Endothelial cell of umbilical vein (primary cell): ENCODE measurements around the gene NBEA. TPM values are rescaled to one million over a fixed set of nuclear protein-coding genes. Genes with fewer than 3 reads are reported as not detected.

ENCODE experiments used
- BruUV-seq: library from RNA; stranded (reverse); fragments of 400-500 nt; replicated peaks from 2 replicates; lab custom pipeline; 2021; lab: Mats Ljungman, UMichigan
- CTCF ChIA-PET: fragments of 300-600, 350-600 bp; sonication (Branson Sonifier 250); formaldehyde crosslinking; loops from one replicate; lab custom pipeline; 2021; ENCODE audit warnings: antibody characterized with exemption, inconsistent platforms; lab: Charles Lee
- POLR2A ChIA-PET: fragments of 300-600, 350-600 bp; sonication (Branson Sonifier 250); formaldehyde crosslinking; loops from one replicate; lab custom pipeline; 2021; ENCODE audit warnings: antibody characterized with exemption, inconsistent platforms; lab: Charles Lee
- DNase-seq: peaks from one replicate; pipeline ENCODE4 v3.0.0-alpha.2; 2011; ENCODE audit warnings: low read depth, low spot score
- FAIRE-seq: peaks from 2 replicates; lab custom pipeline; 2011; peaks lifted over from hg19 to GRCh38; lab: Jason Lieb, UNC
- H2AFZ ChIP-seq: 2 replicates; pipeline ENCODE4 v1.6.0; 2012; ENCODE audit warnings: low read depth, low read length, control low read depth, inconsistent platforms
- H3K27ac ChIP-seq: 2 replicates; pipeline ENCODE4 v1.5.1; 2011; ENCODE audit warnings: low read depth, mild to moderate bottlenecking, control low read depth, low read length, moderate library complexity; ENCODE audit not compliant: insufficient read depth
- H3K27me3 ChIP-seq, 2 experiments: 2 replicates each; pipeline versions ENCODE4 v1.6.0 to v1.6.1; 2011; ENCODE audit warnings: low read length in 2 of 2, mixed read lengths in 1 of 2; ENCODE audit not compliant: control insufficient read depth in 2 of 2, insufficient read depth in 2 of 2
- H3K36me3 ChIP-seq, 2 experiments: 2 replicates in 1 of 2; 3 replicates in 1 of 2; pipeline ENCODE4 v1.5.1; 2011; ENCODE audit warnings: low read length in 2 of 2, mild to moderate bottlenecking in 1 of 2, moderate library complexity in 1 of 2; ENCODE audit not compliant: control insufficient read depth in 2 of 2, insufficient read depth in 2 of 2; ENCODE audit errors: extremely low read depth in 1 of 2
- H3K4me1 ChIP-seq: 3 replicates; pipeline ENCODE4 v1.5.1; 2011; ENCODE audit warnings: mild to moderate bottlenecking, low read length; ENCODE audit not compliant: control insufficient read depth, insufficient read depth; ENCODE audit errors: extremely low read depth
- H3K4me2 ChIP-seq: 2 replicates; pipeline ENCODE4 v1.6.1; 2011; ENCODE audit warnings: low read length, control low read depth, mixed read lengths; ENCODE audit not compliant: insufficient read depth
- H3K4me3 ChIP-seq, 3 experiments: fragments of 200-600 bp in 1 of 3; sonication (generic), shearing (Covaris generic) in 1 of 3; replicated peaks in 1 of 3; 2 replicates each; pipeline ENCODE4 v1.5.1; 2011 to 2016; ENCODE audit warnings: control low read depth in 3 of 3, low read length in 3 of 3, mild to moderate bottlenecking in 2 of 3, inconsistent platforms in 1 of 3, low read depth in 1 of 3, moderate library complexity in 1 of 3; ENCODE audit not compliant: insufficient read depth in 1 of 3
- H3K79me2 ChIP-seq: 2 replicates; pipeline ENCODE4 v1.6.0; 2012; ENCODE audit warnings: low read length, inconsistent platforms; ENCODE audit not compliant: control insufficient read depth, insufficient read depth
- H3K9ac ChIP-seq: replicated peaks from 2 replicates; pipeline ENCODE3; 2011; ENCODE audit warnings: low read length, control low read depth; ENCODE audit not compliant: insufficient read depth; ENCODE audit errors: extremely low read depth
- H3K9me1 ChIP-seq: replicated peaks from 3 replicates; pipeline ENCODE4 v1.6.0; 2011; ENCODE audit warnings: mild to moderate bottlenecking, low read length; ENCODE audit not compliant: control insufficient read depth, insufficient read depth; ENCODE audit errors: extremely low read depth
- H3K9me3 ChIP-seq: replicated peaks from 2 replicates; pipeline ENCODE4 v1.5.1; 2012; ENCODE audit warnings: low read length, inconsistent platforms; ENCODE audit not compliant: control insufficient read depth, insufficient read depth
- H4K20me1 ChIP-seq: replicated peaks from 2 replicates; pipeline ENCODE3; 2011; ENCODE audit warnings: mild to moderate bottlenecking, low read length; ENCODE audit not compliant: control insufficient read depth, insufficient read depth; ENCODE audit errors: extremely low read depth
- EZH2 ChIP-seq: IDR thresholded peaks from 2 replicates; pipeline ENCODE4 v1.6.1; 2012; ENCODE audit warnings: borderline replicate concordance, low read depth, mild to moderate bottlenecking, moderate library complexity, low read length, inconsistent platforms; ENCODE audit not compliant: severe bottlenecking
- FOS ChIP-seq: IDR thresholded peaks from 2 replicates; pipeline ENCODE4 v1.6.1; 2011; ENCODE audit warnings: mild to moderate bottlenecking, low read length, moderate library complexity, borderline replicate concordance; ENCODE audit not compliant: insufficient read depth
- GATA2 ChIP-seq: IDR thresholded peaks from 2 replicates; pipeline ENCODE4 v1.7.0; 2011; ENCODE audit warnings: low read depth, mild to moderate bottlenecking, moderate library complexity, mixed read lengths, low read length; ENCODE audit not compliant: insufficient read length, insufficient read depth
- JUN ChIP-seq: IDR thresholded peaks from 2 replicates; pipeline ENCODE4 v1.6.1; 2011; ENCODE audit warnings: borderline replicate concordance, low read depth; ENCODE audit not compliant: insufficient read length, insufficient read depth
- MYC ChIP-seq: IDR thresholded peaks from one replicate; pipeline ENCODE4 v1.6.1; 2011; ENCODE audit warnings: mild to moderate bottlenecking, low read depth, low read length
- POLR2A ChIP-seq: IDR thresholded peaks from 2 replicates; pipeline ENCODE4 v1.6.1; 2012; ENCODE audit warnings: low read depth, mild to moderate bottlenecking, control low read depth, low read length
- POLR2AphosphoS5 ChIP-seq: IDR thresholded peaks from 2 replicates; pipeline ENCODE4 v1.6.1; 2012; ENCODE audit warnings: low read depth, mild to moderate bottlenecking, control low read depth, low read length, moderate library complexity; ENCODE audit not compliant: insufficient read depth
- dilution Hi-C: fragments of 300-500 bp; cut with MboI; formaldehyde crosslinking; loops from one replicate; pipeline ENCODE4 v1.15.0; 2019; ENCODE audit warnings: low sequenced_read_pairs; ENCODE audit not compliant: extremely low pct_ligation_motif_present
- intact Hi-C: fragments of 100-400 bp; cut with micrococcal nuclease; formaldehyde crosslinking; loops from one replicate; pipeline ENCODE4 v1.10.0; 2022
- polyA plus RNA-seq, 4 experiments: library from polyadenylated mRNA; depleted of rRNA in 3 of 4; stranded (reverse) in 3 of 4; unstranded in 1 of 4; fragments of >200 nt; gene quantifications; 2 replicates each; pipeline versions ENCODE4 v1.2.1 to v1.2.3, GENCODE V29; 2011 to 2012; ENCODE audit warnings: missing spikeins in 1 of 4
- total RNA-seq: library from RNA; stranded (reverse); gene quantifications from 2 replicates; pipeline ENCODE4 v1.2.3, GENCODE V29; 2021
- TF ChIP-seq, protein P1 (sequence below), 2 donors: IDR thresholded peaks; 1 replicate in 1 of 2; 2 replicates in 1 of 2; pipeline ENCODE4 v1.5.1; 2011; ENCODE audit warnings: low read length in 2 of 2, mild to moderate bottlenecking in 2 of 2, moderate library complexity in 2 of 2, control low read depth in 1 of 2, inconsistent platforms in 1 of 2, low read depth in 1 of 2; ENCODE audit not compliant: insufficient read depth in 1 of 2; ENCODE audit errors: extremely low read depth in 1 of 2
- TF ChIP-seq, protein P2 (sequence below): IDR thresholded peaks from 2 replicates; pipeline ENCODE4 v1.6.1; 2011; ENCODE audit not compliant: insufficient read depth, insufficient read length

Gene NBEA
- total and polyA plus RNA-seq, 2 donors (not counting 3 experiments of a cell fraction or from before 2014, with no cell fraction given): 3.0 to 4.8 TPM

DNA sequence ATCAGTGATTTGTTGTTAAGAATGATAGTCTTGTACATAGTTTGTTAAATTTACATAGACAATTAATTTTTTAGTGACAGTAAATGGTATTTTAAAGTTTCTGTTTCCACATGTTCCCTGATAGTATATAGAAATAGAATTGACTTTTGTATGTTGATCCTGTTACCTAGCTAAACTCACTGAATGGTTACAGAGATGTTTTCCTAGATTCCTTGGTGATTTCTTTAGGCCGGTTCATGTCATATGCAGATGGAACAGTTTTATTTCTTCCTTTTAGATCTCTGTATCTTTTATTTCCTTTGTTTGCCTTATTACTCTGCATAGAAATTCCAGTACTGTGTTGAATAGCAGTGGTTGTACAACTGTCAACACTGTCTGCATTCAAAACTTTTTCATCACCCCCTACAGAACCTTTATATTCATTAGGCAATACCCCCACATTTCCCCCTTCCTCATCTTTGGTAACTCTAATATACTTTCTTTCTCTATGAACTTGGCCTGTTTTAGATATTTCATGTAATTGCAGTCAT, 86.3 kb downstream of the NBEA start:
- DNase-seq: no peak
- no peak for FAIRE-seq
- ChIA-PET CTCF (no interaction called here), POLR2A (no interaction called here)
- Histone ChIP-seq H3K36me3 (no peaks in the 10 kb centered on the region), H3K4me1 (no peaks in the 10 kb centered on the region), H3K9me3 (no peaks in the 10 kb centered on the region), H3K4me3 (no peak overlapping the region), H2AFZ (no peak overlapping the region), H3K9ac (no peak overlapping the region), H3K79me2 (no peaks in the 10 kb centered on the region), H3K9me1 (no peaks in the 10 kb centered on the region), H3K27me3 (no peaks in the 10 kb centered on the region), H3K4me2 (no peak overlapping the region), H4K20me1 (no peaks in the 10 kb centered on the region), H3K27ac (no peak overlapping the region)
- dilution Hi-C loops: no loop called here
- TF ChIP-seq EZH2 (no peak), FOS (no peak), POLR2A (no peak), POLR2AphosphoS5 (no peak), GATA2 (no peak), MYC (no peak), JUN (no peak)
- TF ChIP-seq, protein P1, sequence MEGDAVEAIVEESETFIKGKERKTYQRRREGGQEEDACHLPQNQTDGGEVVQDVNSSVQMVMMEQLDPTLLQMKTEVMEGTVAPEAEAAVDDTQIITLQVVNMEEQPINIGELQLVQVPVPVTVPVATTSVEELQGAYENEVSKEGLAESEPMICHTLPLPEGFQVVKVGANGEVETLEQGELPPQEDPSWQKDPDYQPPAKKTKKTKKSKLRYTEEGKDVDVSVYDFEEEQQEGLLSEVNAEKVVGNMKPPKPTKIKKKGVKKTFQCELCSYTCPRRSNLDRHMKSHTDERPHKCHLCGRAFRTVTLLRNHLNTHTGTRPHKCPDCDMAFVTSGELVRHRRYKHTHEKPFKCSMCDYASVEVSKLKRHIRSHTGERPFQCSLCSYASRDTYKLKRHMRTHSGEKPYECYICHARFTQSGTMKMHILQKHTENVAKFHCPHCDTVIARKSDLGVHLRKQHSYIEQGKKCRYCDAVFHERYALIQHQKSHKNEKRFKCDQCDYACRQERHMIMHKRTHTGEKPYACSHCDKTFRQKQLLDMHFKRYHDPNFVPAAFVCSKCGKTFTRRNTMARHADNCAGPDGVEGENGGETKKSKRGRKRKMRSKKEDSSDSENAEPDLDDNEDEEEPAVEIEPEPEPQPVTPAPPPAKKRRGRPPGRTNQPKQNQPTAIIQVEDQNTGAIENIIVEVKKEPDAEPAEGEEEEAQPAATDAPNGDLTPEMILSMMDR (IDR thresholded peaks at IDR 0.05; ENCODE audit: extremely low read depth in 1 of 2, insufficient read depth in 1 of 2, low read depth in 1 of 2, low read length in 2 of 2): no peak
- TF ChIP-seq, protein P2, sequence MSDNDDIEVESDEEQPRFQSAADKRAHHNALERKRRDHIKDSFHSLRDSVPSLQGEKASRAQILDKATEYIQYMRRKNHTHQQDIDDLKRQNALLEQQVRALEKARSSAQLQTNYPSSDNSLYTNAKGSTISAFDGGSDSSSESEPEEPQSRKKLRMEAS: no peak
- intact Hi-C loops: no loop called here
- no TSS peak for BruUV-seq
